ENCODE data around the gene DHX8.

GRCh38 chr17:43556292-43556691, 72.5 kb downstream of the DHX8 start:
- TF ChIP-seq CTCF (IDR thresholded peaks at IDR 0.05 in 8 of 11, conservative IDR thresholded peaks at IDR 0.05 in 3 of 11) (no peak), POLR2A (IDR thresholded peaks at IDR 0.05) (no peak)

Measured in spleen (tissue), 7 donors.